Loucy (cell line): ENCODE data around the gene MYH9.

Experiments used
- H2AFZ ChIP-seq: fragments of 200-600 bp; sonication (generic); 2 replicates; pipeline ENCODE4 v1.6.0; 2016; ENCODE audit warnings: antibody characterized with exemption, mild to moderate bottlenecking, low read length, moderate library complexity
- H3F3A ChIP-seq: fragments of 200-600 bp; 2 replicates; pipeline ENCODE4 v1.6.0; 2016; ENCODE audit warnings: antibody characterized with exemption, low read depth, mild to moderate bottlenecking
- H3K27me3 ChIP-seq: fragments of 200-600 bp; sonication (generic); 2 replicates; pipeline ENCODE4 v1.6.1; 2014; ENCODE audit warnings: low read length, mild to moderate bottlenecking; ENCODE audit not compliant: insufficient read depth, poor library complexity, severe bottlenecking
- H3K36me3 ChIP-seq: fragments of 200-600 bp; sonication (generic); 2 replicates; pipeline ENCODE4 v1.6.1; 2016; ENCODE audit warnings: low read length; ENCODE audit not compliant: insufficient read depth
- H3K4me1 ChIP-seq: fragments of 200-600 bp; sonication (generic); 2 replicates; pipeline ENCODE4 v1.5.1; 2014; ENCODE audit warnings: low read length, mild to moderate bottlenecking; ENCODE audit not compliant: insufficient read depth, poor library complexity, severe bottlenecking
- H3K4me2 ChIP-seq: fragments of 200-600 bp; sonication (generic); 2 replicates; pipeline ENCODE4 v1.6.0; 2014; ENCODE audit warnings: antibody characterized with exemption, low read length, low read depth, mild to moderate bottlenecking; ENCODE audit not compliant: poor library complexity, severe bottlenecking
- H3K4me3 ChIP-seq: fragments of 200-600 bp; sonication (generic); 2 replicates; pipeline ENCODE4 v1.5.1; 2014; ENCODE audit warnings: low read length, mild to moderate bottlenecking, mixed read lengths; ENCODE audit not compliant: poor library complexity, severe bottlenecking
- H3K79me2 ChIP-seq: fragments of 200-600 bp; sonication (generic); 2 replicates; pipeline ENCODE4 v1.6.1; 2014; ENCODE audit warnings: low read length; ENCODE audit not compliant: insufficient read depth
- H3K9ac ChIP-seq: fragments of 200-600 bp; sonication (generic); 2 replicates; pipeline ENCODE4 v1.6.0; 2014; ENCODE audit warnings: mild to moderate bottlenecking, low read depth, low read length, moderate library complexity; ENCODE audit not compliant: poor library complexity, severe bottlenecking
- H3K9me2 ChIP-seq: fragments of 200-600 bp; sonication (generic); replicated peaks from 2 replicates; pipeline ENCODE4 v1.6.1; 2016; ENCODE audit warnings: low read depth, low read length, mixed read lengths
- H3K9me3 ChIP-seq: fragments of 200-600 bp; sonication (generic); 2 replicates; pipeline ENCODE4 v1.6.1; 2014; ENCODE audit warnings: mild to moderate bottlenecking, antibody characterized with exemption, low read length, low read depth; ENCODE audit not compliant: insufficient read depth
- H4K20me1 ChIP-seq: fragments of 200-600 bp; sonication (generic); 2 replicates; pipeline ENCODE4 v1.6.0; 2014; ENCODE audit warnings: antibody characterized with exemption, low read length, mild to moderate bottlenecking; ENCODE audit not compliant: insufficient read depth, poor library complexity, severe bottlenecking
- EZH2phosphoT487 ChIP-seq: fragments of 200-600 bp; IDR thresholded peaks from 2 replicates; pipeline ENCODE4 v1.6.1; 2018; ENCODE audit warnings: antibody characterized with exemption, mild to moderate bottlenecking, moderate library complexity, borderline replicate concordance
- TF ChIP-seq, protein P1 (sequence below): fragments of 200-600 bp; sonication (generic); conservative IDR thresholded peaks from 2 replicates; pipeline ENCODE4 v1.5.1; 2014; ENCODE audit warnings: mild to moderate bottlenecking, antibody characterized with exemption, low read length

Gene MYH9

DNA sequence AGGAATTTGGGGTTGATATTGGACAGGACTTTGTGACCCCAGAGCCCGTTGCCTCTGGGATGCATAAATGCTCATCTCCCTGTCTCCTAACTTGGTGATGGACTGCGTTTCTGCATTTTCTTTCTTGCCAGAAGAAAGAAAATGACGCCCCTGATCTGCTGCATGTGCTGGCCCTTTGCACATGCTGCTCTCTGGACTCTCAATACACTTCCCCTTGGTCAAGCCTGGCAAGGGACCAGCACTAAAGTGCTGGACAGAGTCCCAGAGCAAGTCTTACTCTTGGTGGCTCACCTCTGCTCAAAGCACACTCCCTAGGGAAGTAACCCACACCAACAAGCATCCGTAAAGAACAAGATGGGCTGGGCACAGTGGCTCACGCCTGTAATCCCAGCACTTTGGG, 40.7 kb downstream of the MYH9 start:
- Histone ChIP-seq H2AFZ (no peak overlapping the region), H4K20me1 (peaks cover 82% of the 10 kb centered on the region), H3K4me1 (no peaks in the 10 kb centered on the region), H3K79me2 (peaks cover 94% of the 10 kb centered on the region), H3K36me3 (peaks cover 59% of the 10 kb centered on the region), H3K4me3 (no peak overlapping the region), H3K9me2 (no peaks in the 10 kb centered on the region), H3K9ac (no peak overlapping the region), H3K9me3 (no peaks in the 10 kb centered on the region), H3K4me2 (no peak overlapping the region), H3K27me3 (no peaks in the 10 kb centered on the region), H3F3A (no peaks in the 10 kb centered on the region)
- TF ChIP-seq, protein P1, sequence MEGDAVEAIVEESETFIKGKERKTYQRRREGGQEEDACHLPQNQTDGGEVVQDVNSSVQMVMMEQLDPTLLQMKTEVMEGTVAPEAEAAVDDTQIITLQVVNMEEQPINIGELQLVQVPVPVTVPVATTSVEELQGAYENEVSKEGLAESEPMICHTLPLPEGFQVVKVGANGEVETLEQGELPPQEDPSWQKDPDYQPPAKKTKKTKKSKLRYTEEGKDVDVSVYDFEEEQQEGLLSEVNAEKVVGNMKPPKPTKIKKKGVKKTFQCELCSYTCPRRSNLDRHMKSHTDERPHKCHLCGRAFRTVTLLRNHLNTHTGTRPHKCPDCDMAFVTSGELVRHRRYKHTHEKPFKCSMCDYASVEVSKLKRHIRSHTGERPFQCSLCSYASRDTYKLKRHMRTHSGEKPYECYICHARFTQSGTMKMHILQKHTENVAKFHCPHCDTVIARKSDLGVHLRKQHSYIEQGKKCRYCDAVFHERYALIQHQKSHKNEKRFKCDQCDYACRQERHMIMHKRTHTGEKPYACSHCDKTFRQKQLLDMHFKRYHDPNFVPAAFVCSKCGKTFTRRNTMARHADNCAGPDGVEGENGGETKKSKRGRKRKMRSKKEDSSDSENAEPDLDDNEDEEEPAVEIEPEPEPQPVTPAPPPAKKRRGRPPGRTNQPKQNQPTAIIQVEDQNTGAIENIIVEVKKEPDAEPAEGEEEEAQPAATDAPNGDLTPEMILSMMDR = no peak
- no peak for TF ChIP-seq EZH2phosphoT487

DNA sequence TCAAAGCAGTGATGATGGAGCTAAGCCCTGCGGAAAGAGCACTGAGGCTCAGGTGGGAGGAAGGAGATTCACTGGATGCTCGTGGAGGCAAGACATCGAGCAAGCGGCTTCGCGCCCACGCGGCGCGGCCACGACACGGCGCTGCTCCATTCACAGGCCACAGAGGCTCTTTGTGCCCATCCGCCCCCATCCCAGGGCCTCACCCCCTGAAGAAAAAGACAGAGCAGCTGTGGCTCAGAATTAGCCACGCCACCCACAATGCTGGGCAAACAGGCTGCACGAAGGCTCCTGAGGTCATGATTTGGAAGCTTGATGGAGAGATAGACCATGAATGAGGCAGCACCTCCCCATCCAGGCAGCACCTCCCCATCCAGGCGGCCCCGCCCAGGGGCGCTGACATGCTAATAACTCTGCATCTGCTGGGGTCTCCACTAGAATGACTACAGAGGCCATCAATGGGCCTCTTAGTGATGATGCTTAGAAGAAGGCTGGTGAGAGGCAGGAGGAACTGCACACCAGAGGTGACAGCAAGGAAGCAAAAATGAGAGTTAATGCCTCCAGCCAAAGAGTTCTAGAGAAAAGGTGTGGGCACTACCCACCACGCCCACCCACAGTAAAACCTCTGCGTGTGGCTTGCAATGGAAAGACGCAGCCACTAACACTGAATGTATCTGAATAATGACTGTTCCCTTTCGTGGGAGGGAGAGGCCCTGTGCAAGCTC, 43.5 kb downstream of the MYH9 start:
- no peak overlapping the region for H3K4me2 ChIP-seq
- TF ChIP-seq, protein P1 = no peak
- TF ChIP-seq EZH2phosphoT487 = no peak
- H3K9ac ChIP-seq = no peak overlapping the region
- H3F3A ChIP-seq = no peaks in the 10 kb centered on the region
- H4K20me1 ChIP-seq = peaks cover 70% of the 10 kb centered on the region
- H3K9me3 ChIP-seq = no peaks in the 10 kb centered on the region
- H3K9me2 ChIP-seq = no peaks in the 10 kb centered on the region
- peaks cover 87% of the 10 kb centered on the region for H3K36me3 ChIP-seq
- peaks cover 92% of the 10 kb centered on the region for H3K79me2 ChIP-seq
- no peak overlapping the region for H2AFZ ChIP-seq
- H3K4me1 ChIP-seq = no peaks in the 10 kb centered on the region
- no peaks in the 10 kb centered on the region for H3K27me3 ChIP-seq
- H3K4me3 ChIP-seq = no peak overlapping the region

DNA sequence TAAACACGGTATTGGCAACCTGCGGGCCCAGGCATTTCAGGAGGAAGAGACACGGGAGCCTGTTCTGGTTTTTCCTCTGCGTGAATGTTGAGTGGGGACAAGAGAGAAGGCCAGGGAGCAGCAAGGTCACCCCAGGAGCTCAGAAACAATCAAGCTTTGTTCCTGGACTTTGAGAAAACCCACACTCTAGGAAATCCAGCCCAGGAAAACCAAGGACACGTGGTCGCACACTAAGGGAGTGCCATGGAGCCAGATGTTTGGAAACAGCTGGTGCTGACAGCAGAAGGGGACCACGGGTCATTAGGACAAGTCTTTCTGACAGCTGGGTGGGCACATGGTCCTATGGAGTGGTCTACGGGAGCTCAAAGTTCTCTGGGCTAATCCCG, 44.1 kb downstream of the MYH9 start:
- Histone ChIP-seq H3K36me3 (peaks cover 88% of the 10 kb centered on the region), H3K27me3 (no peaks in the 10 kb centered on the region), H4K20me1 (peaks cover 64% of the 10 kb centered on the region), H3K9ac (no peak overlapping the region), H3F3A (no peaks in the 10 kb centered on the region), H3K79me2 (peaks cover 92% of the 10 kb centered on the region), H3K9me3 (no peaks in the 10 kb centered on the region), H3K4me3 (no peak overlapping the region), H3K9me2 (no peaks in the 10 kb centered on the region), H2AFZ (no peak overlapping the region), H3K4me2 (no peak overlapping the region), H3K4me1 (no peaks in the 10 kb centered on the region)
- TF ChIP-seq, protein P1 = no peak
- TF ChIP-seq EZH2phosphoT487 = no peak
